ENCODE measurements around the gene TAPT1.

GRCh38 chr4:16142598-16143310 lies 83.5 kb downstream of the TAPT1 start:
- no peak for TF ChIP-seq CTCF (IDR thresholded peaks at IDR 0.05; ENCODE audit: low read length)
- no peak for TF ChIP-seq EZH2 (IDR thresholded peaks at IDR 0.05; ENCODE audit: borderline replicate concordance, low read length)

Measured in OCI-LY1 (cell line).